Gastroesophageal sphincter (tissue), 2 donors: ENCODE results near the gene HACD3.

Experiments used
- EP300 ChIP-seq: sonication (generic); formaldehyde crosslinking; IDR thresholded peaks from one replicate; pipeline ENCODE4 v1.6.1; 2017; ENCODE audit warnings: antibody characterized with exemption, mild to moderate bottlenecking
- POLR2A ChIP-seq, 2 donors: fragments of 450-650 bp; IDR thresholded peaks; one replicate each; pipeline ENCODE4 v1.6.1; 2017; ENCODE audit warnings: antibody characterized with exemption in 2 of 2, mild to moderate bottlenecking in 2 of 2, moderate library complexity in 1 of 2
- POLR2AphosphoS5 ChIP-seq: sonication (generic); formaldehyde crosslinking; IDR thresholded peaks from one replicate; pipeline ENCODE4 v1.6.1; 2017; ENCODE audit warnings: antibody characterized with exemption

GRCh38 chr15:65571971-65572370, 41.7 kb downstream of the HACD3 start:
- no peak for TF ChIP-seq POLR2A (IDR thresholded peaks at IDR 0.05)
- no peak for TF ChIP-seq POLR2AphosphoS5
- TF ChIP-seq EP300: no peak
